Aorta (tissue), 5 donors: ENCODE results near the gene ENGASE. TPM values are rescaled to one million over a fixed set of nuclear protein-coding genes. Genes with fewer than 3 reads are reported as not detected.
A peak's percentile ranks its signal among the peaks of the same experiment; 100 is the strongest.

Experiments
- ATAC-seq: fragments of 200-7000 bp; cut with Tn5 transposase; one replicate; pipeline ENCODE4 v1.9.1; 2022; ENCODE audit warnings: moderate library complexity; ENCODE audit not compliant: low FRiP score
- DNase-seq, 2 donors: peaks; one replicate each; pipeline ENCODE4 v3.0.0-alpha.2; 2020
- H3K27ac ChIP-seq, 2 donors: one replicate each; pipeline ENCODE4 v1.5.1; 2013; ENCODE audit warnings: low read length in 2 of 2, mild to moderate bottlenecking in 2 of 2, moderate library complexity in 2 of 2, control low read depth in 1 of 2, inconsistent platforms in 1 of 2, low read depth in 1 of 2
- H3K27me3 ChIP-seq, 2 donors: one replicate each; pipeline ENCODE4 v1.6.1; 2013; ENCODE audit warnings: control low read depth in 1 of 2, low read length in 1 of 2, mild to moderate bottlenecking in 1 of 2, moderate library complexity in 1 of 2; ENCODE audit not compliant: insufficient read depth in 2 of 2, control insufficient read depth in 1 of 2
- H3K36me3 ChIP-seq, 2 donors: one replicate each; pipeline ENCODE4 v1.6.1; 2013; ENCODE audit warnings: control low read depth in 1 of 2, low read length in 1 of 2, mild to moderate bottlenecking in 1 of 2; ENCODE audit not compliant: insufficient read depth in 2 of 2, control insufficient read depth in 1 of 2
- H3K4me1 ChIP-seq, 2 donors: one replicate each; pipeline ENCODE4 v1.6.1; 2013; ENCODE audit warnings: low read length in 2 of 2, control low read depth in 1 of 2, mild to moderate bottlenecking in 1 of 2, moderate library complexity in 1 of 2; ENCODE audit not compliant: insufficient read depth in 2 of 2, control insufficient read depth in 1 of 2
- H3K4me3 ChIP-seq, 2 donors: one replicate each; pipeline ENCODE4 v1.5.1; 2013; ENCODE audit warnings: low read length in 2 of 2, control low read depth in 1 of 2, mild to moderate bottlenecking in 1 of 2
- H3K9me3 ChIP-seq: one replicate; pipeline ENCODE4 v1.6.1; 2013; ENCODE audit warnings: mild to moderate bottlenecking, low read length; ENCODE audit not compliant: control insufficient read depth
- WGBS, 2 donors: extraction: QIAGEN DNeasy Blood & Tissue Kit; methylation state at CpG; one replicate each; pipeline ENCODE4 v1.1.7; 2013; 5-methylcytosine and 5-hydroxymethylcytosine counted together
- intact Hi-C, 2 donors: fragments of 100-400 bp; cut with DNase I; formaldehyde crosslinking; loops; one replicate each; pipeline versions ENCODE4 v1.14.2 to v1.15.0; 2022
- polyA plus RNA-seq, 2 donors: library from polyadenylated mRNA; stranded (reverse); fragments of 200-250 nt; gene quantifications; one replicate each; pipeline ENCODE4 v1.2.3, GENCODE V29; 2013
- total RNA-seq, 2 donors: library from RNA; stranded (reverse); fragmentation: NEBNext Ultra II Directional; extraction: Animal tissue kit (Norgen Biotek cat#: 25700); gene quantifications; one replicate each; pipeline ENCODE4 v1.2.1, GENCODE V29; 2021
- donor health status: healthy with polysubstance abuse.
- donor health status: Bipolar disorder and iron deficiency.
- donor health status: DM: no; HTN: no; CAD: no.
- donor health status: DM: no; HTN: no; CAD: no.
- donor health status: DM: yes; HTN: yes; CAD: no.

Gene ENGASE
- total and polyA plus RNA-seq, 4 donors, result 7.0 to 60.5 (median 51.6) TPM

DNA sequence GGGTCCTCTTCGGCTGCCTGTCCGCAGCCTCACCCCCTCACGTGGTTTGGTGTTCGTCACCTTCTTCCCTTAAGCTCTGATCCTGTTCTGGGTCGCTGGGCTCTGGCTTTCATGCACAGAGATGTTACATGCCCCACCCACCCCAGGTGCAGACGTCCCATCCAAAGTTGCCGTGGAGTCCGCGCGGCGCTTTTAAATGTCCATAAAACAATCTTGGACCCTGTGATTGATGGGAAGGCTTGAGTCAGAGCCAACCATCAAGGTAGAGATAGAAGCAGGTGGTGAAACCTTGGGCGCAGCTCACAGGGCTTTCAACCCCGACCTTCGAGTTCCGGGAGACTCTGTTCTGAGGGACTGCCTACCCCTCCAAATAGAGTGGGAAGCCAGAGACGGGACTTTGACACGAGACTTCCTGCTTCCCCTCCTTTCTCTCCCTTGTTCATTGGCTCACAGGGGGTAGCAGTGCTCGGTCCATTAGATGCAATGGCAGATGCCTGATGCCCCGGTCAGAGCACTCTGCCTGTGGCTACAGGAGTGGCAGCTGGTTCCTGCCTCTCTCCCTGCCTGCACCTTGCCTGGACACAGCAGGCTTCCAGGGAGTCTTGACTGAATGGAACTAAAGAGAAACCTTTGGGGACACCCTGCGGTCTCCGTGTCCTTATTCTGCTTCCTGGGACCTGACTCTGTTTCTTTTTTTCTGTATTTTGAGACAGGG is 4.0 kb downstream of the ENGASE start:
- peak; percentile 25 to 52 for DNase-seq
- Histone ChIP-seq H3K27me3 (no peaks in the 10 kb centered on the region), H3K9me3 (no peaks in the 10 kb centered on the region), H3K4me3 (no peak overlapping the region), H3K36me3 (no peaks in the 10 kb centered on the region), H3K27ac (no peak overlapping the region), H3K4me1 (no peaks in the 10 kb centered on the region)
- WGBS, 2 donors, result 92 to 95% methylated on average over 21 of the region's 21 CpGs
- intact Hi-C loops, result loop anchor here (10.0 kb wide), 1 partner anchor 54 kb away; the partner anchor contains the start of gene C1QTNF1 (in 2 of the 2)
- ATAC-seq, result no peak

DNA sequence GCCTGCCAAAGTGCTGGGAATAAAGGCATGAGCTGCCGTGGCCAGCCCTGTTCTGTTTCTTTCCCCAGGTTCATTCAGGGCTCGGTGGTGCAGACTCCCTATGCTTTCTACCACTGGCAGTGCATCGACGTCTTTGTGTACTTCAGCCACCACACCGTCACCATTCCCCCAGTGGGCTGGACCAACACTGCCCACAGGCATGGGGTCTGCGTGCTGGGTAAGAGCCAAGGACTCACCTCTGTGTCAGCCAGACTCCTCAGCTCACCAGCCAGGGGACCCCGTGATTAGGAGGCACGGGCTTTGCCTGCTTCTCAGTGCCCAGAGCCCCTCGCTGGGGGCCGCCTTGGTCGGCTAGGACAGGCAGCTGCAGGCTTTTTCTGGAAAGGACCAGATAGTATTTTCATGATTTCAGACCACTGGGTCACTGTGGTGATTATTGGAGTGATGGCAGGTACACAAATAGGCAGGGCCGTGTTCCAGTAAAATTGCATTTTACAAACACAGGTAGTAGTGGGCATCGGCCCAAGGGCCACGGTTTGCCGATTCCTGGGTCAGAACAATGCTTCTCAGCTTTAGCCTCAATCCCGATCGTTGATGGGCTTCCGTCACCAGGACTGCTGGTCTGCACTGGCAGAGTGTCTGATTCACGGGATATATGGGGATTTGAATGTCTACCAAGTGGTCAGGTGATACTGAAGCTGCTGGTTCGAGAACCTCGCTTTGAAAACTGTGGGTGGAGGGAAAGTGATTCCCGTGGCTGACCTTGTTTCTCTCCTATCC is 5.0 kb downstream of the ENGASE start:
- H3K27ac ChIP-seq, result no peak overlapping the region
- H3K4me1 ChIP-seq, result no peaks in the 10 kb centered on the region
- peak; percentile 24 to 64 for DNase-seq
- no peaks in the 10 kb centered on the region for H3K27me3 ChIP-seq
- H3K36me3 ChIP-seq, result peaks cover 0 to 2% of the 10 kb centered on the region in 2 donors
- 93 to 95% methylated on average over 22 of the region's 22 CpGs for WGBS, 2 donors
- no peak for ATAC-seq
- intact Hi-C loops, result loop anchor here (10.0 kb wide), 1 partner anchor 55 kb away; the partner anchor contains the start of gene C1QTNF1 (in 2 of the 2)
- H3K4me3 ChIP-seq, result no peak overlapping the region
- H3K9me3 ChIP-seq, result no peaks in the 10 kb centered on the region

DNA sequence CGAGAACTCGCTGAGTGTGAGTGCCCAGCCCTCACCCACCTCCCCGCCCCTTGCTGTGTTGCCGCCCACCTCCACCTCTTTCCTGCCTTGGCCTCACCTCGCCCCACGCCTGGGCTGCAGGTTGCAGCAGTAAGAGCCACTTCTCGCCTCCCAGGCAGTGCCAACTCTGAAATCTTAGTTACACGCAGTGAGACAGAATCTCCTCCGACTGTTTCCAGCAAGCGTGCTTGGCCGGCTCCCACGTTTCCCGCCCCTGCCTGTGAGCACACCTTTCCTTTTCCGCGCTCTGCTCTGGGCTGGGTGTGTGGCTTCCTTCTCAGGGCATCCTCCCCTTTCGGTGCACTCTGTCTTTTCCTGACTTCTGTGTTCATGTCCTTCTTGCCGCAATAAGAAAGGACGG is 5.7 kb downstream of the ENGASE start:
- H3K9me3 ChIP-seq, result no peaks in the 10 kb centered on the region
- DNase-seq, result peak in 1 of 2 donors; percentile 48
- ATAC-seq, result no peak
- H3K36me3 ChIP-seq, result peaks cover 4 to 5% of the 10 kb centered on the region in 2 donors
- no peak overlapping the region for H3K4me3 ChIP-seq
- intact Hi-C loops, result no loop called here
- no peak overlapping the region for H3K27ac ChIP-seq
- 94 to 95% methylated on average over 18 of the region's 18 CpGs for WGBS, 2 donors
- H3K4me1 ChIP-seq, result no peaks in the 10 kb centered on the region
- no peaks in the 10 kb centered on the region for H3K27me3 ChIP-seq

DNA sequence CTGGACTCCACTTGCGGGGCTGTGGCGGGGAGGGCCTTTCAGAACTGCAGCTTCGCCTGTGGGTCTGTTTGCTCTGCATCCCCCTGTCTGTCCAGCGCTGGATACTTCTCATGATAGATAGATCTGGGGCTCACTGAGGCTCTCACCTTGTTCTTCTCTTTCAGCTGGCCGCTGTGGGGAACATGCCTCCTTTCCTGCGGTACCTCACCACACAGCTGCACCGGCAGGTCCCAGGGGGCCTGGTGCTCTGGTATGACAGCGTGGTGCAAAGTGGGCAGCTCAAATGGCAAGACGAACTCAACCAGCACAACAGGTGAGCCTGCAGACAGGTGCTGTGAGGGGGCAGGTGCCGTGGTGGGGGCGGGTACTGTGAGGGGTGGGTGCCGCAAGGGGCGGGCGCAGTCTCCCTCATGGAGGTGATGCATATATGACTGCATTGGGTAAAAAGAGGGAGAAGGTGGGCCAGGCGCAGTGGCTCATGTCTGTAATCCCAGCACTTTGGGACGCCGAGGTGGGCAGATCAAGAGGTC is 6.2 kb downstream of the ENGASE start:
- Histone ChIP-seq H3K27ac (no peak overlapping the region), H3K9me3 (no peaks in the 10 kb centered on the region), H3K36me3 (peaks cover 4 to 6% of the 10 kb centered on the region in 2 donors), H3K27me3 (no peaks in the 10 kb centered on the region), H3K4me1 (no peaks in the 10 kb centered on the region), H3K4me3 (no peak overlapping the region)
- 95% methylated on average over 16 to 17 of the region's 17 CpGs for WGBS, 2 donors
- intact Hi-C loops, result no loop called here
- ATAC-seq (no peak), DNase-seq (peak in 1 of 2 donors; percentile 69)

DNA sequence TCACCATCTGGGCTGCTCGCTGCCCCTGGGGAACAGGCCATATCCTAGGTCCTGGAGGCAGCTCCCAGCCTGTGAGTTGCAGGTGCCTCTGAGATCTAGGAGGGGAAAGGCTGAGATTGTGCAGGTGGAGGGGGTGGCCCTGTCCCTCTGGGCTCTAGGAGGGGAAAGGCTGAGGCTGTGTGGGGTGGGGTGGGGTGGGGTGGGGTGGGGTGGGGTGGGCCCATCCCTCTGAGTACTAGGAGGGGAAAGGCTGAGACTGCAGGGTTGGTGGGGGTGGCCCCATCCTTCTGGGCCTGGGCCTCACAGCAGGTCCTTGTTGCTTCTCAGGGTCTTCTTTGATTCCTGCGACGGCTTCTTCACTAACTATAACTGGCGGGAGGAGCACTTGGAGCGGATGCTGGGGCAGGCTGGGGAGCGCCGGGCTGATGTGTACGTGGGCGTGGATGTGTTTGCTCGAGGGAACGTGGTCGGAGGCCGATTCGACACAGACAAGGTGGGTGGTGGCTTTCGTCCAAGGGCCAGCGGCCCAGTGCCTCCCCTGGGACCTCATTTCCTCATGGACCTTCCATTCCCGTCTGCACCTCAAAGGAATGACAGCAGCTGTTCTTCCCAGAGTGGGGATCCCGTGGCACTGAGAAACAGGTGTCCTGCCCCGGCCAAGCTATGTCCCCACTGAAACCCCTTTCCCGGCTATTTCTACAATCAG is 7.1 kb downstream of the ENGASE start:
- Histone ChIP-seq H3K4me1 (no peaks in the 10 kb centered on the region), H3K9me3 (no peaks in the 10 kb centered on the region), H3K4me3 (no peak overlapping the region), H3K27ac (no peak overlapping the region), H3K27me3 (no peaks in the 10 kb centered on the region), H3K36me3 (peaks cover 4 to 6% of the 10 kb centered on the region in 2 donors)
- intact Hi-C loops, result loop anchor here (2.0 kb wide), 3 partner anchors 15 to 37 kb away; no protein-coding TSS in a partner anchor
- DNase-seq (peak in 1 of 2 donors; percentile 69), ATAC-seq (no peak)
- WGBS, 2 donors, result 54 to 59% methylated on average over 20 of the region's 20 CpGs

DNA sequence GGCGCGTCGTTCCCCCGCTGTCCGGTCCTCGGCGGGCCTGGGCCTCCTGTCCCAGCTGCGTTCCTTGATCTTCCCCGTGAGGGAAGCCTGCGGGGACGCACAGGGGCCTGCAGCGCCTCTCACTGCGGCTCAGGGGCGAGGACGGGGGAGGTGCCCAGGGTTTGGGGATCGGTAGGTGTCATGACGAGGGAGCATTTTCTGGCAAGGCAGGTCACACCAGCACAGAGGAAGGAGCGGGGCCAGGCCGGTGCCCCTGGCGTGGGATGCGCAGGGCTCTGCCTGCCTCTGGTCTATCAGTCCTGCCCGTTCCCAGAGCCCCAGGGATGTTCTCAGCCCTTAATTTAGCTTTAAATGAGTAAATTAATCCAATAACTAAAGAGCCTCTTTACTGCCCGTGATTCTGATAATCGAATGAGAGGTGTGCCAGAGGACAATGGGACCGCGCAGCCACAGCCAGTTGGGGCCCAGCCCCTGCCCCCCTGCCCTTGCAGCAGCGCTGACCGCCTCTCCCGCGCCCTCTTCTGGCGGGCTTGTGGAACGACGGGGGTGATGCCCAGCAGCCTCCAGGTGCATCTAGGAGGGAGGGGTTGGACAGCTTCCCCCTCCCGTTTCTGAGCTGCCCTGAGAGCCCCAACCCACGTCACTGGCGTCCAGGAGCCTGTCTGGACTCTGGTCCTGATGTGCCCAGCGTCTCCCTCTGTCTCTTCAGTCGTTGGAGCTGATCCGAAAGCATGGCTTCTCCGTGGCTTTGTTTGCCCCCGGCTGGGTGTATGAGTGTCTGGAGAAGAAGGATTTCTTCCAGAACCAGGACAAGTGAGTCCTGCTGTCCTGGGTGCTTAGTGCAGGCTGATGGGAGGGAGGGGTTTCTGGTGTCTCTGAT is 7.9 kb downstream of the ENGASE start:
- no peak overlapping the region for H3K27ac ChIP-seq
- DNase-seq (peak in 1 of 2 donors; percentile 88), ATAC-seq (no peak)
- H3K4me1 ChIP-seq, result no peaks in the 10 kb centered on the region
- H3K4me3 ChIP-seq, result no peak overlapping the region
- intact Hi-C loops, result loop anchor here (2.0 kb wide), 3 partner anchors 16 to 38 kb away; no protein-coding TSS in a partner anchor
- 70% methylated on average over 41 of the region's 41 CpGs for WGBS, 2 donors
- H3K36me3 ChIP-seq, result peaks cover 4 to 6% of the 10 kb centered on the region in 2 donors
- H3K9me3 ChIP-seq, result no peaks in the 10 kb centered on the region
- no peaks in the 10 kb centered on the region for H3K27me3 ChIP-seq

DNA sequence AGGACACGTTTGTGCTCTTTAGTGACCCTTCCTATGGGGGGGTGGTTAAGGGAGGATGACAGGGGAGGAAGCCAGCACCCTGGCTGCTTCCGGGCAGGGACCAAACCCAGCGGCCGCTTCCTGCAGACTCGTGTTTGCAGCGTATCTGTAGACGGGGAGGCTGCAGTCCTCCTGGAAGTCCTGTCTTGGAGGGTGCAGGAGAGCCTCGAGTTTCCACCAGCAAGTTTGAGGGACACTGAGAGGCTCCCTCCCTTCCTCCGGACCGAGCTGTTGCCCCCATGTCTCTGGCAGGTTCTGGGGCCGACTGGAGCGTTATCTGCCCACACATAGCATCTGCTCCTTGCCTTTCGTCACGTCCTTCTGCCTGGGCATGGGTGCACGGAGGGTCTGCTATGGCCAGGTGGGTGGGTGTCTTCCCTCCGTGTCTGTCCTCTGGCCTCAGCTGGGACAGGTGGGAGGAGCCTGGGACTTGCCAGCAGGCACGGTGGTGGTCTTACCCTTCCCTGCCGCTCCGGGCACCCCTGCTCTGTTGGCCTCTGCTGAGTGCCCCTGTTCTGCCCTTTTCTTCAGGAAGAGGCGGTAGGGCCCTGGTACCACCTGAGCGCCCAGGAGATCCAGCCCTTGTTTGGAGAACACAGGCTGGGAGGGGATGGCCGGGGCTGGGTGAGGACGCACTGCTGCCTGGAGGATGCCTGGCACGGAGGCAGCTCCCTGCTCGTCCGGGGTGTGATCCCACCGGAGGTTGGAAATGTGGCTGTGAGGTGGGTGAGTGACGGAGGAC is 8.8 kb downstream of the ENGASE start:
- peaks cover 4 to 6% of the 10 kb centered on the region in 2 donors for H3K36me3 ChIP-seq

More for the DNA sequence above, 8.8 kb downstream of the ENGASE start:
- DNase-seq, result peak in 1 of 2 donors; percentile 63
- intact Hi-C loops, result loop anchor here (2.0 kb wide), 3 partner anchors 17 to 39 kb away; no protein-coding TSS in a partner anchor
- H3K9me3 ChIP-seq, result no peaks in the 10 kb centered on the region
- no peak overlapping the region for H3K27ac ChIP-seq
- 89% methylated on average over 27 to 28 of the region's 28 CpGs for WGBS, 2 donors
- H3K27me3 ChIP-seq, result no peaks in the 10 kb centered on the region
- no peak for ATAC-seq
- no peak overlapping the region for H3K4me3 ChIP-seq
- no peaks in the 10 kb centered on the region for H3K4me1 ChIP-seq
